Measurements from ENCODE around the gene PREB.

- TF ChIP-seq CTCF (IDR thresholded peaks at IDR 0.05) = no peak
- peak in 1 of 2 donors; percentile 67 for TF ChIP-seq POLR2AphosphoS5 (IDR thresholded peaks at IDR 0.05)
These were observed 38.4 kb downstream of the PREB start for GRCh38 chr2:27095745-27096651.

Data from esophagus muscularis mucosa (tissue), 3 donors.